A549 (cell line): ENCODE results near the gene TSPAN3.

Source experiments
- CTCF ChIP-seq: fragments of >200 bp; sonication (Bioruptor Twin); formaldehyde crosslinking; IDR thresholded peaks from 3 replicates; pipeline ENCODE4 v1.5.1; 2016
- EHMT2 ChIP-seq: fragments of 200-600 bp; sonication (generic); IDR thresholded peaks from 2 replicates; pipeline ENCODE4 v1.6.1; 2016; ENCODE audit warnings: antibody characterized with exemption, low read depth, mild to moderate bottlenecking, moderate library complexity
- EP300 ChIP-seq, 2 experiments: fragments of >200 bp; sonication (Bioruptor Twin); formaldehyde crosslinking; IDR thresholded peaks; 2 replicates in 1 of 2; 3 replicates in 1 of 2; pipeline ENCODE4 v1.6.1; 2016 to 2017
- JUNB ChIP-seq: fragments of >200 bp; sonication (Bioruptor Twin); formaldehyde crosslinking; IDR thresholded peaks from 2 replicates; pipeline ENCODE4 v1.6.1; 2016
- KDM1A ChIP-seq: fragments of 200-600 bp; sonication (generic); IDR thresholded peaks from 2 replicates; pipeline ENCODE4 v1.6.1; 2016; ENCODE audit warnings: low read depth, mild to moderate bottlenecking
- MAX ChIP-seq: IDR thresholded peaks from 2 replicates; pipeline ENCODE4 v1.6.1; 2012
- MYC ChIP-seq: IDR thresholded peaks from 2 replicates; pipeline ENCODE4 v1.6.1; 2012; ENCODE audit warnings: mild to moderate bottlenecking, inconsistent platforms, low read length, improper control_type of control experiment, borderline replicate concordance
- NFE2L2 ChIP-seq: fragments of 150-350 bp; conservative IDR thresholded peaks from 2 replicates; pipeline ENCODE4 v1.6.1; 2014; ENCODE audit warnings: low read length
- POLR2A ChIP-seq: IDR thresholded peaks from 2 replicates; pipeline ENCODE4 v1.6.1; 2012; ENCODE audit warnings: mild to moderate bottlenecking, low read length
- POLR2AphosphoS2 ChIP-seq: conservative IDR thresholded peaks from 2 replicates; pipeline ENCODE4 v1.6.1; 2012; ENCODE audit warnings: low read length, improper control_type of control experiment, inconsistent platforms
- RNF2 ChIP-seq: fragments of 200-600 bp; sonication (generic); IDR thresholded peaks from 2 replicates; pipeline ENCODE4 v1.6.1; 2016; ENCODE audit warnings: low read depth, mild to moderate bottlenecking, antibody characterized with exemption, moderate library complexity, borderline replicate concordance

- no peak for TF ChIP-seq EP300 (IDR thresholded peaks at IDR 0.05)
- no peak for TF ChIP-seq JUNB
- TF ChIP-seq MAX, result no peak
- no peak for TF ChIP-seq CTCF
- TF ChIP-seq POLR2A, result no peak
- no peak for TF ChIP-seq POLR2AphosphoS2
- no peak for TF ChIP-seq EHMT2
- TF ChIP-seq NFE2L2, result no peak
- no peak for TF ChIP-seq KDM1A
- no peak for TF ChIP-seq MYC
- no peak for TF ChIP-seq RNF2
Measured at GRCh38 chr15:76994496-76994895, 76.4 kb downstream of the TSPAN3 start.
